Heart left ventricle (tissue), 13 donors: ENCODE measurements around the gene FAM219B.

ENCODE experiments used
- POLR2A ChIP-seq, 2 donors: fragments of 450-650 bp; IDR thresholded peaks; one replicate each; pipeline ENCODE4 v1.6.1; 2017; ENCODE audit warnings: antibody characterized with exemption in 2 of 2, mild to moderate bottlenecking in 2 of 2, moderate library complexity in 2 of 2
- TF ChIP-seq, protein P1 (sequence below), 12 donors: fragments of 200-600 bp; sonication (generic) in 4 of 12; IDR thresholded peaks; one replicate each; pipeline versions ENCODE4 v1.5.0 to v1.8.0; 2018 to 2022; ENCODE audit warnings: antibody characterized with exemption in 12 of 12, mild to moderate bottlenecking in 5 of 12
- donor health status: ischemic (EF 13 %, LVEDD 7.1; RV severe dilation, severe dysfunction).
- donor health status: DM: no; HTN: yes; CAD: no.
- donor health status: DM: no; HTN: no; CAD: no.
- donor health status: ischemic (EF 25% LVEDD 6.9; RV normal size, moderate dysfunction).
- donor health status: ischemic (EF 25% LVEDD 5.7; RV mildly dilated, moderate dysfunction).
- donor health status: ischemic (EF 35%, LVEDD 5.7; RV mildly dilated, moderate dysfunction).
- donor health status: nonischemic (EF 11% LVEDD 7.7; RV severe dilation, severe dysfunction).
- donor health status: DM: yes; HTN: yes; CAD: no.
- donor health status: PGD.
- donor health status: ischemic (EF 29% LVEDD 5.4; RV normal size, mild dysfunction).
- donor health status: nonischemic (EF 23%, LVEDD 6.1; RV moderate dilation, normal function).

- TF ChIP-seq, protein P1, sequence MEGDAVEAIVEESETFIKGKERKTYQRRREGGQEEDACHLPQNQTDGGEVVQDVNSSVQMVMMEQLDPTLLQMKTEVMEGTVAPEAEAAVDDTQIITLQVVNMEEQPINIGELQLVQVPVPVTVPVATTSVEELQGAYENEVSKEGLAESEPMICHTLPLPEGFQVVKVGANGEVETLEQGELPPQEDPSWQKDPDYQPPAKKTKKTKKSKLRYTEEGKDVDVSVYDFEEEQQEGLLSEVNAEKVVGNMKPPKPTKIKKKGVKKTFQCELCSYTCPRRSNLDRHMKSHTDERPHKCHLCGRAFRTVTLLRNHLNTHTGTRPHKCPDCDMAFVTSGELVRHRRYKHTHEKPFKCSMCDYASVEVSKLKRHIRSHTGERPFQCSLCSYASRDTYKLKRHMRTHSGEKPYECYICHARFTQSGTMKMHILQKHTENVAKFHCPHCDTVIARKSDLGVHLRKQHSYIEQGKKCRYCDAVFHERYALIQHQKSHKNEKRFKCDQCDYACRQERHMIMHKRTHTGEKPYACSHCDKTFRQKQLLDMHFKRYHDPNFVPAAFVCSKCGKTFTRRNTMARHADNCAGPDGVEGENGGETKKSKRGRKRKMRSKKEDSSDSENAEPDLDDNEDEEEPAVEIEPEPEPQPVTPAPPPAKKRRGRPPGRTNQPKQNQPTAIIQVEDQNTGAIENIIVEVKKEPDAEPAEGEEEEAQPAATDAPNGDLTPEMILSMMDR (IDR thresholded peaks at IDR 0.05) = no peak
- no peak for TF ChIP-seq POLR2A (IDR thresholded peaks at IDR 0.05)
These were observed 36.8 kb downstream of the FAM219B start for GRCh38 chr15:74869726-74870407.
